Ishikawa (cell line): ENCODE measurements around the gene LIF.
A peak's percentile ranks its signal among the peaks of the same experiment; 100 is the strongest.

ENCODE experiments used
- CEBPB ChIP-seq: IDR thresholded peaks from 2 replicates; pipeline ENCODE4 v1.6.1; 2012
- CREB1 ChIP-seq: IDR thresholded peaks from 2 replicates; pipeline ENCODE4 v1.6.1; 2012; ENCODE audit warnings: low read depth
- EGR1 ChIP-seq: IDR thresholded peaks from 2 replicates; pipeline ENCODE4 v1.6.1; 2012
- EP300 ChIP-seq: IDR thresholded peaks from 2 replicates; pipeline ENCODE4 v1.6.1; 2012; ENCODE audit warnings: borderline replicate concordance
- FOXM1 ChIP-seq: IDR thresholded peaks from 2 replicates; pipeline ENCODE4 v1.6.1; 2012; ENCODE audit warnings: low read depth, borderline replicate concordance
- NFIC ChIP-seq: IDR thresholded peaks from 2 replicates; pipeline ENCODE4 v1.6.1; 2012
- RAD21 ChIP-seq: IDR thresholded peaks from 2 replicates; pipeline ENCODE4 v1.6.1; 2012; ENCODE audit warnings: low read depth
- TAF1 ChIP-seq: IDR thresholded peaks from 2 replicates; pipeline ENCODE4 v1.6.1; 2012; ENCODE audit warnings: low read depth, mild to moderate bottlenecking
- TCF12 ChIP-seq: IDR thresholded peaks from 2 replicates; pipeline ENCODE4 v1.6.1; 2012; ENCODE audit warnings: low read depth
- TEAD4 ChIP-seq: IDR thresholded peaks from 2 replicates; pipeline ENCODE4 v1.6.1; 2012
- YY1 ChIP-seq: IDR thresholded peaks from 2 replicates; pipeline ENCODE4 v1.6.1; 2012; ENCODE audit warnings: low read depth
- ZBTB7A ChIP-seq: IDR thresholded peaks from 2 replicates; pipeline ENCODE4 v1.6.1; 2012; ENCODE audit warnings: low read depth
- TF ChIP-seq, protein P1 (sequence below): IDR thresholded peaks from 2 replicates; pipeline ENCODE4 v1.6.1; 2012; ENCODE audit warnings: low read depth, mild to moderate bottlenecking
- TF ChIP-seq, protein P2 (sequence below): IDR thresholded peaks from 2 replicates; pipeline ENCODE4 v1.6.1; 2012
- TF ChIP-seq, protein P3 (sequence below): IDR thresholded peaks from 2 replicates; pipeline ENCODE4 v1.6.1; 2012

The LIF gene

DNA sequence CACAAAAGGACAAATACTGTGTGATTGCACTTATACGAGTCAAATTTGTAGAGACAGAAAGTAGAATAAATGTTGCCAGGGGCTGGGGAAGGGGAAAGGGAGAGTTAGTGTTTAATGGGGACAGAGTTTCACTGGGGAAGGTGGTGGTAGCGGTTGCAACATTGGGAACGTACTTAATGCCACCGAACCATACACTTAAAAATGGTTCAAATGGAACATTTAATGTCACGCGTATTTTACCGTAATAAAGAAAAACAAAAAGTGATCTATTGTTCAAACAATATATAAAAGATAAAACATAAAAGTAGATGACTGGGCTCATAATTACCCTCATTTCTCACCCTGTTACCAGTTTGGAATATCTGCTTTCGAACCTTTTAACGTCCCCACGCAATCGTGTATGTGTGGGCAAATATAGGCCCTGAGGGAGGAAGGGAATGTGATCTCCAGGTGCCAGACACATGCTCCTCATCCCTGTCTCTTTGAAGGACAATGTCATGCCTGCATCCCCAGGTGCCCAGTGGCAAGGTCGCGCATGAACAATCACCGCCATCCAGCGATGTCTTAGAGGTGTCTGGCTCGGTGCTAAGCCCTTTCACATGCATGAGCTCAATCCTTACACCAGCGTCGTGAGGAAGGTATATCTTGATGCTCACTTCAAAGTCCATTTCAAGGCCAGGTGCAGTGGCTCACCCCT, 35.3 kb downstream of the LIF start:
- TF ChIP-seq CREB1 (no peak), YY1 (no peak), TEAD4 (no peak), RAD21 (no peak), ZBTB7A (no peak), TCF12 (no peak), FOXM1 (no peak), TAF1 (no peak), NFIC (no peak), CEBPB (no peak), EGR1 (no peak), EP300 (no peak)
- TF ChIP-seq, protein P1, sequence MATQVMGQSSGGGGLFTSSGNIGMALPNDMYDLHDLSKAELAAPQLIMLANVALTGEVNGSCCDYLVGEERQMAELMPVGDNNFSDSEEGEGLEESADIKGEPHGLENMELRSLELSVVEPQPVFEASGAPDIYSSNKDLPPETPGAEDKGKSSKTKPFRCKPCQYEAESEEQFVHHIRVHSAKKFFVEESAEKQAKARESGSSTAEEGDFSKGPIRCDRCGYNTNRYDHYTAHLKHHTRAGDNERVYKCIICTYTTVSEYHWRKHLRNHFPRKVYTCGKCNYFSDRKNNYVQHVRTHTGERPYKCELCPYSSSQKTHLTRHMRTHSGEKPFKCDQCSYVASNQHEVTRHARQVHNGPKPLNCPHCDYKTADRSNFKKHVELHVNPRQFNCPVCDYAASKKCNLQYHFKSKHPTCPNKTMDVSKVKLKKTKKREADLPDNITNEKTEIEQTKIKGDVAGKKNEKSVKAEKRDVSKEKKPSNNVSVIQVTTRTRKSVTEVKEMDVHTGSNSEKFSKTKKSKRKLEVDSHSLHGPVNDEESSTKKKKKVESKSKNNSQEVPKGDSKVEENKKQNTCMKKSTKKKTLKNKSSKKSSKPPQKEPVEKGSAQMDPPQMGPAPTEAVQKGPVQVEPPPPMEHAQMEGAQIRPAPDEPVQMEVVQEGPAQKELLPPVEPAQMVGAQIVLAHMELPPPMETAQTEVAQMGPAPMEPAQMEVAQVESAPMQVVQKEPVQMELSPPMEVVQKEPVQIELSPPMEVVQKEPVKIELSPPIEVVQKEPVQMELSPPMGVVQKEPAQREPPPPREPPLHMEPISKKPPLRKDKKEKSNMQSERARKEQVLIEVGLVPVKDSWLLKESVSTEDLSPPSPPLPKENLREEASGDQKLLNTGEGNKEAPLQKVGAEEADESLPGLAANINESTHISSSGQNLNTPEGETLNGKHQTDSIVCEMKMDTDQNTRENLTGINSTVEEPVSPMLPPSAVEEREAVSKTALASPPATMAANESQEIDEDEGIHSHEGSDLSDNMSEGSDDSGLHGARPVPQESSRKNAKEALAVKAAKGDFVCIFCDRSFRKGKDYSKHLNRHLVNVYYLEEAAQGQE = no peak
- TF ChIP-seq, protein P2, sequence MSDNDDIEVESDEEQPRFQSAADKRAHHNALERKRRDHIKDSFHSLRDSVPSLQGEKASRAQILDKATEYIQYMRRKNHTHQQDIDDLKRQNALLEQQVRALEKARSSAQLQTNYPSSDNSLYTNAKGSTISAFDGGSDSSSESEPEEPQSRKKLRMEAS = no peak
- TF ChIP-seq, protein P3, sequence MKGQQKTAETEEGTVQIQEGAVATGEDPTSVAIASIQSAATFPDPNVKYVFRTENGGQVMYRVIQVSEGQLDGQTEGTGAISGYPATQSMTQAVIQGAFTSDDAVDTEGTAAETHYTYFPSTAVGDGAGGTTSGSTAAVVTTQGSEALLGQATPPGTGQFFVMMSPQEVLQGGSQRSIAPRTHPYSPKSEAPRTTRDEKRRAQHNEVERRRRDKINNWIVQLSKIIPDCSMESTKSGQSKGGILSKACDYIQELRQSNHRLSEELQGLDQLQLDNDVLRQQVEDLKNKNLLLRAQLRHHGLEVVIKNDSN = no peak

DNA sequence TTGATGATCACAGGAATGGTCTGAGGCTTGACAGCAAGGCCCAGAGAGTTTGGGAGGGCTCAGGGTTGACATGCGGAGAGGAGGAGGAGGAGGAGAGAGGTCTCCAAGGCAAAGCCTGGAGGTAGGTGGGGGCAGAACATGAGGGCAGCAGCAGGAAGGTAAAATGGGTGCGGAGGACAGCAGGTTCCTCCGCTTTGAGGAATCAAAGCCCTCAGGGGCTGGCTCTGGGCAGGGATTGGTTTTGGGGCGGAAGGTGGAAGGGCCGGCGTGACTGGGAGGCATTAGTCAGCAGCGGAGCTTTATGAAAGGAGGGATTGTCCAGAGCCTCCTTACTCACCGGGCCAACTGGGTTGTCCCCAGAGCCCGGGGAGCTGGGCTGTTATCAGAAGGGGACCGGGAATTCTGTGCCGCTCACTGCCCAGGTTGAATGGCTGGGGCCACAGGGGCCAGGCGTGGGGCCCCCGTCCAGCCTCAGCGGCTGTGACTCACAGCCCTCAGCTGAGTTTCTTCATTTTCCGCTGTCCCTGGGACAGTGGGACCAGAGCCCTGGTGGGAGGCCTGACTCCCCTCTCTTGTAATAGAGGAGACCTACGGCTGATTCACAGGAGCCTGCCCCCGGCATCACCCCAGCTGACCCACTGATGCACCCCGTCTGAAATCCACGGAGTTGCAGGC, 36.2 kb downstream of the LIF start:
- TF ChIP-seq ZBTB7A = peak; percentile 43; the same call in 1 of the 2 replicates
- TF ChIP-seq, protein P1 = no peak
- no peak for TF ChIP-seq EGR1
- TF ChIP-seq, protein P3 = no peak
- TF ChIP-seq, protein P2 = 0 out of 2 replicates have a peak, but pooled peaks have one; percentile 16
- TF ChIP-seq YY1 = peak; percentile 29; the same call in 1 of the 2 replicates
- no peak for TF ChIP-seq CEBPB
- peak; percentile 72 for TF ChIP-seq FOXM1
- TF ChIP-seq RAD21 = no peak
- no peak for TF ChIP-seq CREB1
- peak; percentile 54; the same call in 1 of the 2 replicates for TF ChIP-seq TAF1
- peak; percentile 86 for TF ChIP-seq TCF12
- TF ChIP-seq NFIC = no peak; the same call in 1 of the 2 replicates
- peak; percentile 75 for TF ChIP-seq EP300
- no peak; the same call in 1 of the 2 replicates for TF ChIP-seq TEAD4

DNA sequence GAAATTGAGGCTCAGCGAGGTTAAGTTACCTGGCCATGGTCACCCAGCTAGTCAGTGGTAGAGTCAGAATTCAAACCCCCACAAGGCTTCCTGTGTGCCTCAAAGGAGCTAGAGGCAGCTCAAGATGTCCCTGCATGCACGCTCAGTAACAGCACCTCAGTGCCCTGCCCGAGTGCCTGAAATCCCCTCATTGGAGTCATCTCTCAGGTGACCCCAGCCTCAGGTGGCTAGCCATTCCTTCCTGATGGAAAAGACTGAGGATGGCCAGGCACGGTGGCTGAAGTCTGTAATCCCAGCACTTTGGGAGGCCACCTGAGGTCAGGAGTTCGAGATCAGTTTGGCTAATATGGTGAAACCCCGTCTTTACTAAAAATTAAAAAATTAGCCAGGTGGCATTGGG, 36.9 kb downstream of the LIF start:
- TF ChIP-seq RAD21 (no peak), NFIC (no peak), ZBTB7A (no peak), EP300 (no peak), EGR1 (no peak), TAF1 (no peak), CREB1 (no peak), FOXM1 (no peak), CEBPB (no peak), TEAD4 (no peak), TCF12 (no peak), YY1 (no peak)
- TF ChIP-seq, protein P1 = no peak
- TF ChIP-seq, protein P3 = no peak
- TF ChIP-seq, protein P2 = no peak
